GM12878 (cell line): ENCODE measurements around the gene CAPN15. TPM values are rescaled to one million over a fixed set of nuclear protein-coding genes. Genes with fewer than 3 reads are reported as not detected.

Source experiments
- ATAC-seq: fragments of 200-7000 bp; cut with Tn5 transposase; 3 replicates; pipeline ENCODE4 v1.9.1; 2020; ENCODE audit warnings: mild to moderate bottlenecking, moderate library complexity
- Bru-seq: library from RNA; stranded (reverse); fragments of 400-500 nt; gene quantifications from one replicate; lab custom pipeline; 2021; lab: Mats Ljungman, UMichigan
- BruChase-seq, 2 experiments: library from RNA; stranded (reverse); fragments of 400-500 nt; gene quantifications; one replicate each; lab custom pipeline; 2021; lab: Mats Ljungman, UMichigan
- BruUV-seq: library from RNA; stranded (reverse); fragments of 400-500 nt; replicated peaks from 2 replicates; lab custom pipeline; 2021; lab: Mats Ljungman, UMichigan
- CTCF ChIA-PET: fragments of 300-600 bp; sonication (Branson Sonifier 250); formaldehyde crosslinking; extraction: SDS; loops from one replicate; lab custom pipeline; 2021; ENCODE audit warnings: inconsistent platforms; lab: Yijun Ruan, JAX
- POLR2A ChIA-PET: fragments of 350-600 bp; formaldehyde crosslinking; extraction: SDS; loops from one replicate; lab custom pipeline; 2021; ENCODE audit warnings: inconsistent platforms; lab: Charles Lee
- RAD21 ChIA-PET: fragments of 300-600 bp; sonication (Branson Sonifier 250); formaldehyde crosslinking; loops from one replicate; lab custom pipeline; 2023; ENCODE audit warnings: antibody characterized with exemption; ENCODE audit not compliant: unreplicated experiment; lab: Charles Lee
- SMC1A ChIA-PET: fragments of 300-600 bp; sonication (Branson Sonifier 250); formaldehyde crosslinking; loops from one replicate; lab custom pipeline; 2023; ENCODE audit not compliant: unreplicated experiment, uncharacterized antibody; lab: Charles Lee
- DNase-seq: peaks from one replicate; pipeline ENCODE4 v3.0.0-alpha.2; 2011; ENCODE audit warnings: low read depth, low spot score
- FAIRE-seq: peaks from 3 replicates; lab custom pipeline; 2011; peaks lifted over from hg19 to GRCh38; lab: Jason Lieb, UNC
- H2AFZ ChIP-seq: 2 replicates; pipeline ENCODE4 v1.6.0; 2011; ENCODE audit warnings: low read depth, low read length, control low read depth; ENCODE audit not compliant: control insufficient read depth
- H3K27ac ChIP-seq: 2 replicates; pipeline ENCODE4 v1.5.1; 2011; ENCODE audit warnings: control low read depth; ENCODE audit not compliant: control insufficient read depth, insufficient read depth
- H3K27me3 ChIP-seq, 2 experiments: replicated peaks in 1 of 2; 2 replicates each; pipeline versions ENCODE4 v1.6.0 to v1.6.1; 2011; ENCODE audit warnings: low read length in 1 of 2; ENCODE audit not compliant: control insufficient read depth in 2 of 2, insufficient read depth in 2 of 2
- H3K36me3 ChIP-seq, 2 experiments: 2 replicates each; pipeline ENCODE4 v1.5.1; 2011; ENCODE audit warnings: low read length in 1 of 2; ENCODE audit not compliant: control insufficient read depth in 2 of 2, insufficient read depth in 2 of 2
- H3K4me1 ChIP-seq: 2 replicates; pipeline ENCODE4 v1.6.1; 2011; ENCODE audit warnings: mild to moderate bottlenecking, low read length, moderate library complexity, mixed read lengths; ENCODE audit not compliant: control insufficient read depth, insufficient read depth
- H3K4me2 ChIP-seq: 2 replicates; pipeline ENCODE4 v1.6.0; 2011; ENCODE audit warnings: control low read depth; ENCODE audit not compliant: control insufficient read depth, insufficient read depth
- H3K4me3 ChIP-seq: fragments of 200-600 bp; sonication (generic); 2 replicates; pipeline ENCODE4 v1.5.1; 2016
- H3K79me2 ChIP-seq: 2 replicates; pipeline ENCODE4 v1.6.0; 2011; ENCODE audit warnings: low read length; ENCODE audit not compliant: control insufficient read depth, insufficient read depth
- H3K9ac ChIP-seq: 2 replicates; pipeline ENCODE4 v1.8.0; 2011; ENCODE audit warnings: low read length, control low read depth, mixed read lengths; ENCODE audit not compliant: control insufficient read depth, insufficient read depth
- H3K9me3 ChIP-seq: replicated peaks from 3 replicates; pipeline ENCODE4 v1.5.1; 2011; ENCODE audit warnings: mild to moderate bottlenecking, low read length; ENCODE audit not compliant: control insufficient read depth, insufficient read depth
- H4K20me1 ChIP-seq: 2 replicates; pipeline ENCODE4 v1.6.0; 2011; ENCODE audit not compliant: control insufficient read depth, insufficient read depth
- BHLHE40 ChIP-seq, 2 experiments: fragments of 450-650 bp in 1 of 2; IDR thresholded peaks; 2 replicates each; pipeline ENCODE4 v1.6.1; 2011 to 2017; ENCODE audit warnings: low read depth in 2 of 2, borderline replicate concordance in 1 of 2, improper control_type of control experiment in 1 of 2, low read length in 1 of 2, mild to moderate bottlenecking in 1 of 2
- EGR1 ChIP-seq, 2 experiments: IDR thresholded peaks; 1 replicate in 1 of 2; 2 replicates in 1 of 2; pipeline ENCODE4 v1.6.1; 2011 to 2012; ENCODE audit warnings: low read depth in 2 of 2, low read length in 2 of 2, borderline replicate concordance in 1 of 2, mild to moderate bottlenecking in 1 of 2, moderate library complexity in 1 of 2
- HCFC1 ChIP-seq: fragments of 150-350 bp; IDR thresholded peaks from 2 replicates; pipeline ENCODE4 v1.6.1; 2014; ENCODE audit warnings: low read length
- MTA3 ChIP-seq: IDR thresholded peaks from 2 replicates; pipeline ENCODE4 v1.6.1; 2012; ENCODE audit warnings: low read length, inconsistent platforms, borderline replicate concordance
- NR2C1 ChIP-seq: fragments of 450-650 bp; IDR thresholded peaks from 2 replicates; pipeline ENCODE4 v1.6.1; 2017; ENCODE audit warnings: antibody characterized with exemption, mild to moderate bottlenecking, moderate library complexity
- RB1 ChIP-seq: fragments of 450-650 bp; formaldehyde crosslinking; IDR thresholded peaks from 2 replicates; pipeline ENCODE4 v1.6.1; 2017; ENCODE audit warnings: mild to moderate bottlenecking, borderline replicate concordance
- RUNX3 ChIP-seq: IDR thresholded peaks from 2 replicates; pipeline ENCODE4 v1.6.1; 2012; ENCODE audit warnings: low read length, inconsistent platforms
- SIX5 ChIP-seq: IDR thresholded peaks from 2 replicates; pipeline ENCODE4 v1.6.1; 2011; ENCODE audit warnings: mild to moderate bottlenecking, low read depth, low read length, moderate library complexity; ENCODE audit not compliant: severe bottlenecking
- SMC3 ChIP-seq: IDR thresholded peaks from 2 replicates; pipeline ENCODE4 v1.6.1; 2011; ENCODE audit warnings: low read length, improper control_type of control experiment, borderline replicate concordance
- STAT1 ChIP-seq: fragments of 450-650 bp; conservative IDR thresholded peaks from 2 replicates; pipeline ENCODE4 v1.6.1; 2014; ENCODE audit warnings: antibody characterized with exemption, mild to moderate bottlenecking
- STAT3 ChIP-seq: IDR thresholded peaks from 2 replicates; pipeline ENCODE4 v1.6.1; 2011; ENCODE audit warnings: low read depth, low read length, improper control_type of control experiment
- ZNF207 ChIP-seq: fragments of 450-650 bp; IDR thresholded peaks from 2 replicates; pipeline ENCODE4 v1.6.1; 2014; ENCODE audit warnings: antibody characterized with exemption, mild to moderate bottlenecking, borderline replicate concordance
- ZNF217 ChIP-seq: fragments of 450-650 bp; IDR thresholded peaks from 2 replicates; pipeline ENCODE4 v1.6.1; 2017; ENCODE audit warnings: antibody characterized with exemption, mild to moderate bottlenecking
- ZNF24 ChIP-seq: fragments of 450-650 bp; IDR thresholded peaks from 2 replicates; pipeline ENCODE4 v1.6.1; 2017; ENCODE audit warnings: antibody characterized with exemption, mild to moderate bottlenecking
- WGBS: methylation state at CpG from one replicate; pipeline ENCODE4 v1.1.6; 2016; ENCODE audit warnings: low lambda C conversion rate; ENCODE audit not compliant: insufficient replicate concordance, insufficient coverage; ENCODE audit errors: missing lambda C conversion rate; 5-methylcytosine and 5-hydroxymethylcytosine counted together
- in situ Hi-C: fragments of 300-500 bp; cut with MboI; formaldehyde crosslinking; loops from 9 replicates; pipeline ENCODE4 v1.14.3; 2018; ENCODE audit warnings: mixed read lengths
- intact Hi-C: fragments of 100-400 bp; cut with micrococcal nuclease; formaldehyde crosslinking; loops from one replicate; pipeline ENCODE4 v1.14.2; 2022; ENCODE audit not compliant: unreplicated experiment
- long read RNA-seq, 2 experiments: library from polyadenylated mRNA; unstranded; transcript quantifications; one replicate each; pipeline ENCODE4 v2.0.0, GENCODE V29; 2019 to 2020
- polyA minus RNA-seq, 3 experiments: library from RNA; depleted of rRNA, polyadenylated mRNA; stranded (reverse); fragments of >200 nt; gene quantifications; 2 replicates each; pipeline ENCODE4 v1.2.3, GENCODE V29; 2011
- polyA plus RNA-seq, 11 experiments: library from polyadenylated mRNA; depleted of rRNA in 4 of 11; unstranded in 6 of 11; stranded (reverse) in 5 of 11; fragments of >200 nt; fragmentation: Nextera tagmentation in 4 of 11; fragmentation: Illumina TruSeq in 1 of 11; extraction: Ambion mirVana in 4 of 11; extraction: Trizol in 1 of 11; gene quantifications; 1 replicate in 1 of 11; 2 replicates in 10 of 11; pipeline versions ENCODE4 v1.2.1 to v1.2.3, GENCODE V29; 2011 to 2016; ENCODE audit warnings: inconsistent platforms in 2 of 11, missing spikeins in 2 of 11, low read depth in 1 of 11
- total RNA-seq, 4 experiments: library from RNA; depleted of rRNA in 3 of 4; stranded (reverse); fragments of >200 nt in 3 of 4; fragmentation: Illumina TruSeq in 1 of 4; extraction: Trizol in 1 of 4; gene quantifications; 2 replicates each; pipeline versions ENCODE4 v1.2.1 to v1.2.3, GENCODE V29; 2013 to 2021
- TF ChIP-seq, protein P1 (sequence below): fragments of 450-650 bp; formaldehyde crosslinking; IDR thresholded peaks from 2 replicates; pipeline ENCODE4 v1.5.0; 2022; ENCODE audit warnings: mild to moderate bottlenecking, missing genetic modification characterization

The CAPN15 gene
- total RNA-seq (2013; cell fraction: nucleolus; rRNA removed) = 70.5 and 96.8 TPM in 2 replicates
- 30.3 and 35.8 TPM in 2 replicates for total RNA-seq (2014; rRNA removed)
- 6.9 and 8.0 TPM in 2 replicates for total RNA-seq (2014; rRNA removed; fragmentation: Illumina TruSeq; extraction: Trizol)
- total RNA-seq (2021) = 66.7 and 78.5 TPM in 2 replicates
- 4.9 TPM for polyA plus RNA-seq (2011; ENCODE audit: low read depth)
- 4.4 and 12.8 TPM in 2 replicates for polyA plus RNA-seq (2011; rRNA removed)
- polyA plus RNA-seq (2011; cell fraction: cytosol; rRNA removed) = 15.5 and 29.7 TPM in 2 replicates
- 103 and 157 TPM in 2 replicates for polyA plus RNA-seq (2011; cell fraction: nucleus; rRNA removed)
- 25.2 and 27.2 TPM in 2 replicates for polyA plus RNA-seq (2012)
- 0.62 and 3.8 TPM in 2 replicates for polyA plus RNA-seq (2014; fragmentation: Illumina TruSeq; extraction: Trizol)
- 1 to 10 TPM in 1 of 2 experiments, under 1 TPM in 1; 0.40 to 1.1 TPM for polyA plus RNA-seq (2014; fragmentation: Nextera tagmentation; extraction: Ambion mirVana)
- polyA plus RNA-seq (2014; rRNA removed) = 40.2 and 48.8 TPM in 2 replicates
- 1 to 10 TPM; 7.7 to 8.6 TPM for polyA plus RNA-seq (2016; fragmentation: Nextera tagmentation; extraction: Ambion mirVana)
- 10.8 and 27.2 TPM in 2 replicates for polyA minus RNA-seq (2011; rRNA and poly(A)+ RNA removed)
- 25.5 and 28.9 TPM in 2 replicates for polyA minus RNA-seq (2011; cell fraction: cytosol; rRNA and poly(A)+ RNA removed)
- 14.6 and 33.4 TPM in 2 replicates for polyA minus RNA-seq (2011; cell fraction: nucleus; rRNA and poly(A)+ RNA removed)
- percentile 59 among the genes with signal in this experiment for Bru-seq, nascent RNA
- BruChase-seq, experiment 1, labeled RNA remaining after a 6-hour chase = percentile 84 among the genes with signal in this experiment
- BruChase-seq, experiment 2, labeled RNA remaining after a 2-hour chase = percentile 80 among the genes with signal in this experiment
- long read RNA-seq, experiment 1, partial matches to known transcripts = 1 of 3 reads
- long read RNA-seq, experiment 1, other reads (novel, unspliced or antisense) = 2 of 3 reads
- long read RNA-seq, experiment 2, partial matches to known transcripts = 0 of 1 reads
- long read RNA-seq, experiment 2, other reads (novel, unspliced or antisense) = 1 of 1 reads

DNA sequence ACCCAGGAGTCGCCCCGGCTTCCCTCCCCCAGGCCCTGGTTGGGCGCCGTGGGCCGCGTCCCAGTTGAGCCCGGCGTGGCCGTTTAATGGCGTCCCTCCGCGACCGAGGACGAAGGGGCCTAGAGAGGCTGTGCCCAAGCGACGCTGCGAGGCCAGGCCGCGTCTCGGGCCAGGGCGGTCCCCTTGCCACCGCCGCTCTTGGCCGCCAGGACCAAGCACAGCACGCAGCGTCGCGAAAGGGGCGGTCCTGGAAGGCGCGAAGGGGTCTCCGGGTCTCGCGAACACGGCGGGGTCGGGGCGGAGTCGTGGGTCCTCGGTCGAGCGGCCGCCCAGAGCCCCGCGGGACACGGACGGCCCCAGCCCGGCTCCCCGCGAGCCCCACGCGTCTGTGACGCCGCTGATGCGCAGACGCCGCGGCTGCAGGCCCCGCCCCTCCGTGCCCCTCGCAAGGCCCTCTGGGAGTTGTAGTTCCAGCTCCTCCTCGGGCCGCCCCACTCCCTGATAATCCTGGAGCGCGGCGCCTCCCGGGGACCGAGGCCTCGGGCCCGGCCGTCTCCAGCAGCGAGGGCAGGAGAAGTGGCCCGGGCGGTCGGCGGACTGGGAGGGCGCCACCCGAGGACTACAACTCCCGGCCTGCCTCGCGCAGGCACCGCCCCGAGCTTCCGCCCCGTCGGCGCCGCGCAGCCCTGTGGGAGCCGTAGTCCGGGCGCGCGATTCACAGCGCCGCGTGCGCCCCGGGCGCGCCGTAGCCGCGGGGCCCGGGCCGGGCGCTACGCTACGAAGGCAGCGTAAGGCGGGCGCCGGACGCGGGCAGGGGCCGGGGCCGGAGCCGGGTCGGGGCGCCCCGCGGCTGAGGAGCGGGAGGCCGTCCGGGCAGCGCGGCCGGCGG is at the start of gene CAPN15:
Gene CAPN15 (plus strand): TSS at position 698 of the 889 bp plus-strand sequence. CDS start 19,127 bp downstream, outside the sequence.
- DNase-seq (peak; percentile 33), FAIRE-seq (no peak), ATAC-seq (peak; percentile 78)
- Histone ChIP-seq H3K9ac (peak within 1 kb of the TSS; percentile 86), H3K4me3 (peak within 1 kb of the TSS; percentile 98), H3K79me2 (peaks cover 63% of the 10 kb centered on the region), H2AFZ (peak within 1 kb of the TSS; percentile 93), H3K27ac (peak within 1 kb of the TSS; percentile 91), H4K20me1 (no peaks in the 10 kb centered on the region; the same call in 1 of the 2 replicates), H3K27me3 (no peaks in the 10 kb centered on the region), H3K4me1 (peaks cover 29% of the 10 kb centered on the region), H3K36me3 (peaks cover 0 to 4% of the 10 kb centered on the region in 2 experiments; a peak in 3 of 4 replicates), H3K9me3 (no peaks in the 10 kb centered on the region), H3K4me2 (peak within 1 kb of the TSS; percentile 99)
- WGBS = under 1% methylated on average over 111 of the region's 129 CpGs
- intact Hi-C loops (loop anchor here (2.0 to 5.0 kb wide), 3 partner anchors 40 to 158 kb away; partner anchors contain the start of genes JMJD8, METTL26, NHLRC4 and PIGQ), in situ Hi-C loops (no loop called here)
- POLR2A ChIA-PET = interaction anchor here (0.5 to 1.6 kb wide), 5 partner anchors 8 to 293 kb away, joined by 3 to 5 read pairs (median 4); partner anchors contain the start of gene NHLRC4
- CTCF ChIA-PET = interaction anchor here (1.1 kb wide), 1 partner anchor 44 kb away, joined by 4 read pairs; no protein-coding TSS in a partner anchor
- SMC1A ChIA-PET = no interaction called here
- RAD21 ChIA-PET = interaction anchor here (0.6 to 1.4 kb wide), 5 partner anchors 73 to 178 kb away, joined by 3 to 4 read pairs (median 3); partner anchors contain the start of genes METTL26 and RAB11FIP3
- BruUV-seq = no TSS peak
- TF ChIP-seq RUNX3 (no peak), SIX5 (peak; percentile 86), STAT1 (peak; percentile 90; the same call in 1 of the 2 replicates), SMC3 (peak; percentile 3; the same call in 1 of the 2 replicates), RB1 (peak; percentile 79), MTA3 (no peak), HCFC1 (peak; percentile 96), NR2C1 (peak; percentile 82), ZNF207 (peak; percentile 93), ZNF217 (peak; percentile 89), STAT3 (no peak), EGR1 (IDR thresholded peaks at IDR 0.05; ENCODE audit: borderline replicate concordance in 1 of 2, low read depth in 2 of 2, low read length in 2 of 2) (peak; percentile 6 to 54; a peak in 1 of 3 replicates), ZNF24 (0 out of 2 replicates have a peak, but pooled peaks have one; percentile 16), BHLHE40 (IDR thresholded peaks at IDR 0.05; ENCODE audit: borderline replicate concordance in 1 of 2, low read depth in 2 of 2, low read length in 1 of 2) (peak in 1 of 2 experiments; percentile 52; a peak in 2 of 4 replicates)
- TF ChIP-seq, protein P1, sequence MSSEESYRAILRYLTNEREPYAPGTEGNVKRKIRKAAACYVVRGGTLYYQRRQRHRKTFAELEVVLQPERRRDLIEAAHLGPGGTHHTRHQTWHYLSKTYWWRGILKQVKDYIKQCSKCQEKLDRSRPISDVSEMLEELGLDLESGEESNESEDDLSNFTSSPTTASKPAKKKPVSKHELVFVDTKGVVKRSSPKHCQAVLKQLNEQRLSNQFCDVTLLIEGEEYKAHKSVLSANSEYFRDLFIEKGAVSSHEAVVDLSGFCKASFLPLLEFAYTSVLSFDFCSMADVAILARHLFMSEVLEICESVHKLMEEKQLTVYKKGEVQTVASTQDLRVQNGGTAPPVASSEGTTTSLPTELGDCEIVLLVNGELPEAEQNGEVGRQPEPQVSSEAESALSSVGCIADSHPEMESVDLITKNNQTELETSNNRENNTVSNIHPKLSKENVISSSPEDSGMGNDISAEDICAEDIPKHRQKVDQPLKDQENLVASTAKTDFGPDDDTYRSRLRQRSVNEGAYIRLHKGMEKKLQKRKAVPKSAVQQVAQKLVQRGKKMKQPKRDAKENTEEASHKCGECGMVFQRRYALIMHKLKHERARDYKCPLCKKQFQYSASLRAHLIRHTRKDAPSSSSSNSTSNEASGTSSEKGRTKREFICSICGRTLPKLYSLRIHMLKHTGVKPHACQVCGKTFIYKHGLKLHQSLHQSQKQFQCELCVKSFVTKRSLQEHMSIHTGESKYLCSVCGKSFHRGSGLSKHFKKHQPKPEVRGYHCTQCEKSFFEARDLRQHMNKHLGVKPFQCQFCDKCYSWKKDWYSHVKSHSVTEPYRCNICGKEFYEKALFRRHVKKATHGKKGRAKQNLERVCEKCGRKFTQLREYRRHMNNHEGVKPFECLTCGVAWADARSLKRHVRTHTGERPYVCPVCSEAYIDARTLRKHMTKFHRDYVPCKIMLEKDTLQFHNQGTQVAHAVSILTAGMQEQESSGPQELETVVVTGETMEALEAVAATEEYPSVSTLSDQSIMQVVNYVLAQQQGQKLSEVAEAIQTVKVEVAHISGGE = peak; percentile 60; the same call in 1 of the 2 replicates
